GM23338 (cell line): ENCODE results near the gene GPR35.

Experiments
- CREB1 ChIP-seq: fragments of 250-450 bp; sonication (Bioruptor Pico); IDR thresholded peaks from 2 replicates; pipeline ENCODE4 v1.5.0; 2020; ENCODE audit warnings: low read depth, mild to moderate bottlenecking, moderate library complexity
- ETS1 ChIP-seq: IDR thresholded peaks from 2 replicates; pipeline ENCODE4 v1.6.1; 2016; ENCODE audit warnings: antibody characterized with exemption
- EZH2 ChIP-seq: fragments of 200-600 bp; sonication (generic); IDR thresholded peaks from one replicate; pipeline ENCODE4 v1.8.0; 2017; ENCODE audit warnings: antibody characterized with exemption, mild to moderate bottlenecking, low read depth; ENCODE audit not compliant: unreplicated experiment
- EZH2phosphoT487 ChIP-seq: fragments of 200-600 bp; sonication (generic); IDR thresholded peaks from one replicate; pipeline ENCODE4 v1.8.1; 2018; ENCODE audit warnings: antibody characterized with exemption; ENCODE audit not compliant: unreplicated experiment
- JUNB ChIP-seq: IDR thresholded peaks from one replicate; pipeline ENCODE4 v1.6.1; 2016; ENCODE audit warnings: antibody characterized with exemption; ENCODE audit not compliant: unreplicated experiment
- NANOG ChIP-seq: IDR thresholded peaks from 2 replicates; pipeline ENCODE4 v1.6.1; 2016; ENCODE audit warnings: antibody characterized with exemption, borderline replicate concordance
- POLR2AphosphoS5 ChIP-seq: IDR thresholded peaks from 2 replicates; pipeline ENCODE4 v1.6.1; 2016; ENCODE audit warnings: antibody characterized with exemption, low read depth
- REST ChIP-seq: IDR thresholded peaks from one replicate; pipeline ENCODE4 v1.6.1; 2018; ENCODE audit warnings: antibody characterized with exemption; ENCODE audit not compliant: unreplicated experiment
- STAT1 ChIP-seq: IDR thresholded peaks from one replicate; pipeline ENCODE4 v1.6.1; 2016; ENCODE audit warnings: antibody characterized with exemption; ENCODE audit not compliant: unreplicated experiment
- ZNF462 ChIP-seq: fragments of 250-450 bp; sonication (Bioruptor Pico); IDR thresholded peaks from 2 replicates; pipeline ENCODE4 v1.5.0; 2020; ENCODE audit warnings: mild to moderate bottlenecking, moderate library complexity
- TF ChIP-seq, protein P1 (sequence below), 2 experiments: fragments of 200-600 bp in 1 of 2; sonication (generic) in 1 of 2; conservative IDR thresholded peaks; 2 replicates each; pipeline versions ENCODE4 v1.5.1 to v1.6.1; 2016 to 2017; ENCODE audit warnings: antibody characterized with exemption in 2 of 2, low read depth in 2 of 2, mild to moderate bottlenecking in 2 of 2, moderate library complexity in 1 of 2

GRCh38 chr2:240585101-240585500 is 40.2 kb upstream of the GPR35 start:
- no peak for TF ChIP-seq EZH2
- TF ChIP-seq, protein P1, sequence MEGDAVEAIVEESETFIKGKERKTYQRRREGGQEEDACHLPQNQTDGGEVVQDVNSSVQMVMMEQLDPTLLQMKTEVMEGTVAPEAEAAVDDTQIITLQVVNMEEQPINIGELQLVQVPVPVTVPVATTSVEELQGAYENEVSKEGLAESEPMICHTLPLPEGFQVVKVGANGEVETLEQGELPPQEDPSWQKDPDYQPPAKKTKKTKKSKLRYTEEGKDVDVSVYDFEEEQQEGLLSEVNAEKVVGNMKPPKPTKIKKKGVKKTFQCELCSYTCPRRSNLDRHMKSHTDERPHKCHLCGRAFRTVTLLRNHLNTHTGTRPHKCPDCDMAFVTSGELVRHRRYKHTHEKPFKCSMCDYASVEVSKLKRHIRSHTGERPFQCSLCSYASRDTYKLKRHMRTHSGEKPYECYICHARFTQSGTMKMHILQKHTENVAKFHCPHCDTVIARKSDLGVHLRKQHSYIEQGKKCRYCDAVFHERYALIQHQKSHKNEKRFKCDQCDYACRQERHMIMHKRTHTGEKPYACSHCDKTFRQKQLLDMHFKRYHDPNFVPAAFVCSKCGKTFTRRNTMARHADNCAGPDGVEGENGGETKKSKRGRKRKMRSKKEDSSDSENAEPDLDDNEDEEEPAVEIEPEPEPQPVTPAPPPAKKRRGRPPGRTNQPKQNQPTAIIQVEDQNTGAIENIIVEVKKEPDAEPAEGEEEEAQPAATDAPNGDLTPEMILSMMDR (conservative IDR thresholded peaks at IDR 0.05; ENCODE audit: low read depth in 2 of 2) = no peak
- TF ChIP-seq JUNB = no peak
- no peak for TF ChIP-seq CREB1 (CRISPR knock-in tag)
- no peak for TF ChIP-seq EZH2phosphoT487
- TF ChIP-seq ETS1 = no peak
- TF ChIP-seq REST = no peak
- no peak for TF ChIP-seq POLR2AphosphoS5
- no peak for TF ChIP-seq NANOG
- TF ChIP-seq ZNF462 (CRISPR knock-in tag) = no peak
- no peak for TF ChIP-seq STAT1
